HG02852 (cell line): ENCODE measurements around the gene PSMD1.
A peak's percentile ranks its signal among the peaks of the same experiment; 100 is the strongest.
"Not testable (repeated sequence)": the region's sequence is repeated elsewhere in the genome, so short reads cannot be mapped to it uniquely, and the experiment has no call there.

ENCODE experiments used
- ATAC-seq: cut with Tn5 transposase; IDR thresholded peaks from one replicate; pipeline ENCODE4 v1.9.1; 2021; ENCODE audit warnings: mild to moderate bottlenecking, moderate library complexity; ENCODE audit not compliant: unreplicated experiment

Gene PSMD1

DNA sequence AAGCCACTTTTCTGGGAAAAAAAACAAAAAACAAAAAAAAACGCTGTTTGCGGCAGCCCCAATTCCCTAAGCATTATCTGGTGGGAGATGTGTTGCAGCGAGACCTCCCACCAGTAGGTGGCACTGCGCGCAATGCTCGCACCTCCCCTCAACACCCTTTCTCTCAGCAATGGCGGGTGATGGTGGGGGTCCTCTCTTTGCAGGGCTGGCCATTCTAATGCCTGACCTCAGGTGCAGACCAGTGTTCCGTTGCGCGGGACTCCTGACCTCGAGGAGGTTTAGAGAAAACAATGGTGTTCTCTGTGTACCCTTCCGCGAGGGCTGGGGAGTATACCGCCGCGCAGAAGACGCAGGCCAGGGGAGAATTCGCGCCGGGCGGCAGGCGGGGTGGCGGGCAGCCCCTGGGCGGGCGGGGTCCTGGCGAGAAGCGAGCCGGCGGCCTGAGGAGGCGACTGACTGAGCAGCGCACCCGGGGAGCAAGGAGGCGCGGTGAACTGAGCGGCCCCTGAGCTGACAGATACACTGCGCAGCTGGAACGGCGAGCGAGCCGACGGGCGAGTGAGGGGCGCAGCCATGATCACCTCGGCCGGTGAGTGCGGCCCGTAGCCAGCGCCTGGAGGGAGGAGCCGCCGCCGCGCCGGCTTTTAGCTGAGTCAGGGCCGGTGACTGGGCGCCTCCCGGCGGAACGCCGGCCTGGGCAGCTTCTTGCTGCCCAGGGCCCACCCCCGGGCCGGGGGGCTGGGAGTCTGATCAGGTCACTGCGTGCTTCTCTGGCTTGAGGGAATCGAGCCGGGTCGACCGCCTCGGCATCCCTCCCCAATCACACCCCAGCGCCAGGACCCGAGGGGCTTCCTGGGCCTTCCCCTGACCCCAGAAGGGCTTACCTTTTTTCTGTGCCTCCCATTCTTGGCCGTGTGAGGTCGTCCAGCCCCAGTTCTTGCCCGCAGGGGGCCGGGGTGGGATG, at the start of gene PSMD1:
PSMD1 (plus strand) TSS at position 415 of the 964 bp plus-strand sequence; CDS start at position 574, 159 bp downstream.
- peak; percentile 62 for ATAC-seq

DNA sequence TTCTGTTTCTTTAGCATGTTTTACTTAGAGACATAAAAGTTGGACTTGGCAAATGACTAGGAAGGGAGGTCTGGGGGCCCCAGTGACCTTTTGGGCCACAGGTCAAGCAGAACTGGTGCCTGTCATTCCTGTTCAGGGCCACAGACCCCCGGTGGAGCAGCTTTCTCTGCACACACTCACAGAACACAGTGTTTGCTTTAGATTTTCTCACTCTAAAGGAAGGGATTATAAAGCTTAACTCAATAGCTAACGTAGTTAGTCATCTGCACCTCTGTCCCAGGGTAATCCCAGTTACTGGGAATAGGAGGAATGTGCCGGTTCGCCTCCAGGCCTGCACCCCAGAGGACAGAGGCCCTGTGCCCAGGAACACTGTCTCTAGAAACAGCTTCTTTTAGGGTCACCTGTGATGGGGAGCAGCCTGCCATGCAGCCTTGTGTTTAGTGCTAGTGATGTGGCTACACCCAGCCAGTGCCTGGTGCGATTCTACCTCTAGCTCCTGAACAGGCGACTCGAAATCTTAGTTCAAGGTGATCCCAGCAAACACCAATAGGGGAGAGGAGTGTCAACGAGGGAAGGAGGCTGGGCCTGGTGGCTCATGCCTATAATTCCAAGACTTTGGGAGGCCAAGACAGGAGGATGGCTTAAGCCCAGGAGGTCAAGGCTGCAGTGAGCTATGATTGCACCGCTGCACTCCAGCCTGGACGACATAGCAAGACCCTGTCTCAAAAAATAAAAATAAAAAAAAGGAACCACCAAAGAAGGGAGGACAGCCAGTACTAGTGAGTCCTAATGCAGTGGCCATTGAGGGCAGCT, 49.2 kb upstream of the PSMD1 start:
- ATAC-seq, result no peak

DNA sequence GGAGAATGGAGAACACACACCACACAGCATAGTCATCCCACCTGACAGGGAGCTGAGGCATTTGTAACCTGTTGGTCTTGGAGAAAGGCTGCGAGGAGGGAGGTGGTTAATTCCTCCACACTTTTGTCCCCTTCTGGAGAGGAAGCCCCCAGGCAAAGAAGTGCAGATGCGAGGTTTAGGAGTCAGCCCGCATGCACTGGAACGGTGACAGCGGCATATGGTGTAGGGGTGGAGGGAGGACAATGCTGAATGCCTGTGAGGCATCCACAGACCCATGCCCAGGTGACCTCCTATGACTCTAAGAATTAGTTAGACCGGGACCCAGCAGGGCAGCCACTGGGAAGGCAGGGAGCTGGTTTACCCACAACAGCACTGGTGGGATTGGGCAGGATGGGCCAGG, 48.5 kb upstream of the PSMD1 start:
- no peak for ATAC-seq

DNA sequence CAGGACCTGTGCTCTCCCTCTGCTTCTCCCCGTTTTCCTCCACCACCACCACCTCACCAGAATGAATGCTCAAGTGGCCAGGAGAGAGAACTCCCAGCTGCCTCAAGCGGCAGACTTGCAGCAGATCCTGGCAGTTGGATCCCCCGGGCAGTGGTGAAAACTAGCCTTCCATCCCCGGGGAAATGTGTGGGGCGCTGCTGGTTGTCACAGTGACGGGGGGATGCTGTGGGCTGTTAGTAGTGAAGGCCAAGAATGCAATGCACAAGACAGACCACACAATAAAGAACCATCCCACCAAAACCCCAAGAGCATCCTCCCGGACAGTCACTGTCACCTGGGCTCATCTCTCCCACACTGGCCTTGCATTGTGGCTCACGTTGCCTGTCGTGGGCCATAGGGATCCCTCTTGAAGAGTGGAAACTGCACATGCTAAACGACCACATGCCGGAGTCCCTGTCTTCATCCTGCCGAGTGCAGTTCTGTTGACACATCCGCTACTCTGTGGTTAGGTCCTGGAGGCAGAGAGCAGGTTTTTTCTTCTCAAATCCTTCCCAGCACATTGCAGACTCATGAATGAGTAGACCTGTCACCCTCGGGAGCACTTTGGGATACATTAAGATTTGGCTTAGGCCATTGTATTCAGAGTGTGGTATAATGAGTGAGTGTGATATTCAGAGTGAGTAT, 47.3 kb upstream of the PSMD1 start:
- ATAC-seq, result no peak

DNA sequence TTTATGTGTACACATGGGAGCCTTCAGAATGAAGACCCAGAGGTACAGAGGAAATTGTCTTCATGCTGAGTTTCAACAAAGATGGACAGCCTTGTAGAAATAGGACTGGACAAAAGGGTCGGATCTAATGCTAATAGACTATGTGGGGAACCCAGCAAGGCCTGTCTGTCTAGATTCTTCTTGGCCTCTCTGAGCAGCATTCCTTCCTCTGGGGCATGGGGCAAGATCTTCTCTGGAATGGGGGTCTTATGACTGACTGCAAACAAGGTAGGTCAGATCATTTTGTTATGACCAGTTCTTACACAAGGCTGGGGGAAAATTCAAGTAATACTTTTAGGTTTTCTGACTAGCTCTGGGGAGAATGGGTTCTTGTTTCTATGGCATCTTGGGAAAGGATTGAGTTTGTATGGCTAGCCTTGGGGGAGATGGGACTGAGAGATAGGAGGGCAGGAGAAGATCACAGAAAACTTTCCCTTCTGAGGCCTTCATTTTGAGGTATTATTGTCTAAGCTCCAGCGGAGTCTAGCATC, 46.4 kb upstream of the PSMD1 start:
- no peak for ATAC-seq

DNA sequence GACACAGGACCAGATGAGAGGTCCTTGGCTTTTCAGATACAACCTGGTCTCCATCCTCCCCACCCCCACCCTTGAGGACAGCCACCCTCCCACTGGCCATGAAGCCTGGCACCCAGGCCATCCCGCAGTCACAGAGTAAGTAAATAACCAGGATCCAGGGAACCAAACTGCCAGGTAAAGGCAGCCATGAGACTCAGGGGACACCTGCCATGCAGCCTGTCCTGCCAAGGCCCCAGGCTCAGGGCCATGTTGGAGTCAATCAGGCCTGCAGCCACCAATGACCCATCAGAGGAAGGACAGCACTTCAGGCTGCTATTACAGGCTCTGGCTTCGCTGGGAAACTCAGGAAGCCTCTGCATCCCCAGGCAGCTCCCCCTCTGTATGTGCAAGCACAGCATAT, 45.1 kb upstream of the PSMD1 start:
- no peak for ATAC-seq

DNA sequence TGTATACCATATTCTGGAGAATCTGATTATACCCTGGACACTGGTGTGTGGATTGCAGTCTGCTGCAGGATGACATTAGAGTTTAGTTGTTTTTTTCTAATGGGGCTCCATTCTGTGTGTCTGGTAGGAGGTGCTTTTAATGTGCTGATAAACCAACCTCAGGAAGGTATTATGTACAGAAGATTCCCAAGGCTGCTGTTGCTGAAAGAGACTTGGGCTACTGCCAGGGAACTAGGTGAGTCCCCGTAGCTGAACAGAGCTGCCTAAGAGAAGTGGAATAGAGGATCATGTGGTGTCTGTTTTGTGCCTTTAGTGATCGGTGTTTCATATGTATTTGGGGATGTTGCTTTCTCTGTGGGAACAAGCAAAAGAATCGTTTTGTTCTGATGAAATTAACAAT, 44.2 kb upstream of the PSMD1 start:
- ATAC-seq, result no peak

DNA sequence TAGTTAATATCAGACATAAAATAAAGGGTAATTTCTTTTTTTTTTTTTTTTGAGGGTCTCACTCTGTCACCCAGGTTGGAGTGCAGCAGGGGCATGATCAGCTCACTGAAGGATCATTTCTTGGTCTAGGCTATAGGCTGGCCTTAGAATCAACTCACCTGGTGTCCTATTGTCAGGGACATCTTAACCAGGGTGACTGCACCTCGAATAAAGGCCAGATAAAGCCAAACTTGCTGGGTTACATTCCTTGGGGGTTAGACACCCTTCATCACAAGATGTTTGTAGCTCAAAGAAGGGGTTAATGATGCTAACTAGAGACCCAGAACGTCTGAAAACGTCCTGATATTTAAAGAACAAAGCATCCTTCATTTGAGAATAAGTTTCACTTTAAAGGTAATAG, 42.8 kb upstream of the PSMD1 start:
- no peak for ATAC-seq

DNA sequence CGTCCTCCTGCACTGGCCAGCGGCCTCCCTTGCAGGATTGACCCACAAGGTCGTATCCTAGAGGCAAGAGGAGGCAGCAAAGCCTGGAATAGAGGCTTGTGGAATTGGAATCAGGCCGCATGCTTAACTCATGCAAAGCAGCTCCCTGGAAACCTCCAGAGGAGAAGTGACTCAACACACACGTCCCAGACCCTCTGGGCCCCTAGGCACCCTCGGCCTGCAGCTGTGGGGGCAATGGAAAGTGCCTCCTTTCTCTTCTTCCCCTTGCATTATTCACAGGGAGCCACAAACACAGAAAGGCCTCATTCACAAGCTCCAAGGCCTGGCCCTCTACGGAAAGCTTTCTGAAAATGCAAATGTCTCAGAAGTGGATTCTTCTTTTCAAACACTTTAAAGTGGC, 41.2 kb upstream of the PSMD1 start:
- ATAC-seq, result no peak

DNA sequence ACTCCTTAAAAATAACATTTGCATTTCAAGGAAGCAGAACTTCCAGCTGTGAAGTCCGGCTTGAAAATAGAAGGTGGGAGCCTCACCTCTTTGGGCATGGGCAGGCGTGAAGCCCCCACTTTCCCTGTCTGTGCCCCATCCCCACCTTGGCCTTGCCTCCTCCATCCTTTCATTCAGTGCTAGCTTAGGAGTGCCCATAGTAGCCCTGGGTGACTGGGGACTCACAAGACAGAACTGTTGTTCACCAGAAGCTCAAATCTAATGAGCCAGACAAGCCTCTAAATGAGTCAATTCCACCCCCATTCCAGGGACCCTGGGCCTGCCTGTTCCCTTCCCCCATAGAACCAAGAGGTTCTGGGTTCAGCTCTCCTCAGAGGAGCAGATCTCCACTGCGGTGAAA, 40.7 kb upstream of the PSMD1 start:
- no peak for ATAC-seq

DNA sequence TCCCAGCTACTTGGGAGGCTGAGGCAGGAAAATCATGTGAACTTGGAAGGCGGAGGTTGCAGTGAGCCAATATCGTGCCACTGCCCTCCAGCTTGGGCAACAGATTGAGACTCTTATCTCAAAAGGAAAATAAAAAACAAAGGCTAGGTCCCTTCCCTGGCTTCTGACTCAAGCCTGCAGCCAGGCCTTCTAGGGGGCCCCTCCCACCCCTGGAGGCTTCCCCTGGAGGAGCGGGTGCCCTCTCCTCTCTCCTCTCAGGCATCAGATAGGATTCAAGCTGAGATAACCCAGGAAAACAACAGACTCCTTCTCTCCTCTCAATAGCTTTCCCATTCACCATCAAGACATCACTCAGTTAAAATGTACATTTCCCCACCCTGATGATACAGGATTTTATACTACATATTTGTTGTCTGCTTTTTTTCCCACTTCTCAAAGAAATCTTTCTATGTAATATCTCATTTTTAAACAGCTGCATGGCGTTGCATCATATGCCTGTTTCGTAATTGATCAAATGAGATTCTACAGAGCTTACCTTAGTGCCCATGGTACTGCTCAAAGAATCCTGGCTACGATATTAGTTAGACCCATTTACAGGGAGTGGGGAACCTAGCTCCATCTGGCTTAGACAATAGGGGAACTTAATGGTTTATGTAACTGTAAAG, 40.0 kb upstream of the PSMD1 start:
- ATAC-seq, result no peak

DNA sequence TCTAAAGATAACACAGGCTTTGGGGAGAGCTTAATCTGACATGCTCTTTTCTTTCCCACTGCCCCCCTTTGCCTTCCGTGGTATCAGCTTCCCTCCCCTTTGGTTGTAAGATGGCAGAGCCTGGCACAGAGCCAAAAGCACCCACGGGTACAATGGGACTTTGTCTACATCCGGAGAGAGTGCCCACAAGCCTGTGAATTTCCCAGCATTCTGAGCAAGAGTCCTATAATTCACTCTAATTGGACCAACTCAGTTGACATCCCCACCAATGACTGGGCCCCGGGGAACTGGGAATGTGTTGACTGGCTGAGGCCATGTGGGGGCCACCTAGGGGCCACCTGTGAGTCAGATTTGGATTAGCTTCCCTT, 39.5 kb upstream of the PSMD1 start:
- no peak for ATAC-seq

DNA sequence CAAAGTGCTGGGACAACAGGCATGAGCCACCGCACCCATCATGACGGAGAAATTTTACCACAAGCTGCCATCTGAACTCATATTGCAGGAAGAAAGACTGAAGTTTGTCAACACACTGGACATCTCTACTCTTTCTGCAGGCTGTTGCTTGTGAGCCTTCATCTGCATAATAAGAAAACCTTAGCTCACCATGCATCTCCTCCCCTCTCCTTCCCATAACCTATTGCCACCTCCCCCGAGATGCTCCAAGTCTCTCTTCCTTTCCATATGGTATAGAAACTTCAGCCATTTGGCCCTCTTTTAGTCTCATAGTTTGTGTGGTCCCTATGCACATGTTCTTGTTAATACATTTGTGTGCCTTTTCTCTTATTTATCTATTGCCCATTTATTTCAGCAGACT, 38.5 kb upstream of the PSMD1 start:
- no peak for ATAC-seq

DNA sequence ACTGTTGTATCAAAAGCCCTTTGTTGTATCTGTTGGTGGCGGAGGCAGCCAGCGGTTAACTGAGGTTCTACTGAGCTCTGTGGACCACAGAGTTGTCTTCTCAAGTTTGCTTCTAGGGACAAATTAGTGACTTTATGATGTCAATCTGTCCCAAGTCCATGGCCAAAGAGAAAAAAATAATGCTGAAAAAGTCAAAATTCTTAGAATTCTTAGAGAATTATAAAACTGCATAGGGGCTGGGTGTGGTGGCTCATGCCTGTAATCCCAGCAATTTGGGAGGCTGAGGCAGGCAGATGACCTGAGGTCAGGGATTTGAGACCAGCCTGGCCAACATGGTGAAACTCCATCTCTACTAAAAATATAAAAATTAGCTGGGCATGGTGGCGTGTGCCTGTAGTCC, 31.6 kb upstream of the PSMD1 start:
- not testable (repeated sequence) for ATAC-seq

DNA sequence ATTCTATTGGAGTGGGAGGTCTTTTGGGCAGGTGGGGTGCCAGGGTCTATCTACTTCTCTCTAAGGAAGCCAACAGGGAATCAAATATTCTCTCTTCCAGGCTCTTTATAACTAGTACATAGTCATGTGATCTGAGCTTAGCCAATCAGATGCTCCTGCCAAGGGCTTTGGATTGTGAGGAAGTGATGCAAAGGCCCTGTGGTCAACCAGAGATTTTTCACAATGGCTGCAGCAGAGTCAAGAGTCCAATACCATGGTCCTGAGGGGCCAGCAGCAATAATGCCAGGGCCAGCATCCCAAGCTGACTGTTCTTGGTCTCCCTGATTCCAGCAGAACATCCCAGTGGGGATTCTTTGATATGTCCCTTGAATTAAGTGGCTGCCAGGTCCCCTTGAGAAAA, 27.8 kb upstream of the PSMD1 start:
- no peak for ATAC-seq

DNA sequence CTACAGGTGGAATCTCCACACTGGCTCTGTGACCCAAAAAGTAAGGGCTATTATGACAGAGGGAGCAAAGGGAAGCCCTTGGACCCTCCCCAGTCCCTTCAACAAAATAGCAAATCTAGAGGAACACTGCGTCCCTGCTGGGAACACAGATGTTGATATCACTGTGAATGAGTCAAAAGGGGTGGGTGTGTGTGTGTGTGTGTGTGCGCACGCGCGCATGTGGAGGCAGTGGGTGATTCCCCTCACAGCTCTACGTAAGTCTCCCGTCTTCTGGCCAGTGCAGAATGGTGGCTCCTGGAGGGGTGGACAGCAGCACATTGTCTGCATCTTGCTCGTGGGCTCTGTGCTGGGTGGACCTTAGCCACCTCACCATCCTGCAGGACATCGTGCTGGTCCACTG, 27.1 kb upstream of the PSMD1 start:
- ATAC-seq, result no peak

DNA sequence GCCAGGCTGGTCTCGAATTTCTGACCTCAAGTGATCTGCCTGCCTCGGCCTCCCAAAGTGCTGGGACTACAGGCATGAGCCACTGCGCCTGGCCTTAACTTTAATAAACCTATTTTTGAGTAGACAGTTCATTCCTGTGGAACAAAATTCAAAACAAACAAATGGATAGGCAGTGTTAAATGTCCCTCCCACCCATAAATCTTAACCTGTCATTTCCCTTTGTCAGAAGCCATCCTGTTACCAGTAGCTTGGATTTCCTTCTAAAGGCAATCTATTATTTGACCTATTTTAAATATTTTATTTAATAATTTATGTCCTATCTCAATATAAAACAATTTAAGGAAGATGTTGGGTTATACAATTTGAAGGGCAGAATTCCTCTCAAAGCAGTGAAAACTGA, 25.9 kb upstream of the PSMD1 start:
- ATAC-seq, result no peak

DNA sequence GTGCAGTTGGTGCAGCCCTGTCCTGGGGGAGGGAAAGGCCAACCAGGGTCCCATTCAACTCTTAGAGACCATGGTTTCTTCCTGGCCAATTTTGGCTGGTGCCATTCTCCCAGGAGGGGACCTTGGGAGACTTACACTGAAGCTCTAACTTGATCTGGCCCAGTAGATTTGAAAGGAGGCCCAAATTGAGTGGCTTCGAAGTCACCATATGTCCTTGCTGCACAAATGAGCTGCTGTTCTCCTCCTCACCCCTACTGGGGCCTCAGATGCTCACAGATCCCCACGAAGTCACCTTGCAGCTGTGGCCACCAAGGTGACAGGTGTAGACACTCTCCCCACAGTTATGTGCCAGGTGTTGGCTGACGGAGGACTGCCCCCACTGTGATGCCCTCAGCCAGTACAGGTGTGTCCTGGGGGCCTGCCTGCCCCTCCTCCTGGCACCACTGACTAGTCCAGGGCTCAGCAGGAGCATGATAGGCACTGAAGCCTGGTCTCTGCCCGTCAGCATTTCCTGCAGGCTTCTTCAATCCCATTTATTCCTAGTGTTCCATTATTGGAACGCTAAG, 24.0 kb upstream of the PSMD1 start:
- no peak for ATAC-seq

DNA sequence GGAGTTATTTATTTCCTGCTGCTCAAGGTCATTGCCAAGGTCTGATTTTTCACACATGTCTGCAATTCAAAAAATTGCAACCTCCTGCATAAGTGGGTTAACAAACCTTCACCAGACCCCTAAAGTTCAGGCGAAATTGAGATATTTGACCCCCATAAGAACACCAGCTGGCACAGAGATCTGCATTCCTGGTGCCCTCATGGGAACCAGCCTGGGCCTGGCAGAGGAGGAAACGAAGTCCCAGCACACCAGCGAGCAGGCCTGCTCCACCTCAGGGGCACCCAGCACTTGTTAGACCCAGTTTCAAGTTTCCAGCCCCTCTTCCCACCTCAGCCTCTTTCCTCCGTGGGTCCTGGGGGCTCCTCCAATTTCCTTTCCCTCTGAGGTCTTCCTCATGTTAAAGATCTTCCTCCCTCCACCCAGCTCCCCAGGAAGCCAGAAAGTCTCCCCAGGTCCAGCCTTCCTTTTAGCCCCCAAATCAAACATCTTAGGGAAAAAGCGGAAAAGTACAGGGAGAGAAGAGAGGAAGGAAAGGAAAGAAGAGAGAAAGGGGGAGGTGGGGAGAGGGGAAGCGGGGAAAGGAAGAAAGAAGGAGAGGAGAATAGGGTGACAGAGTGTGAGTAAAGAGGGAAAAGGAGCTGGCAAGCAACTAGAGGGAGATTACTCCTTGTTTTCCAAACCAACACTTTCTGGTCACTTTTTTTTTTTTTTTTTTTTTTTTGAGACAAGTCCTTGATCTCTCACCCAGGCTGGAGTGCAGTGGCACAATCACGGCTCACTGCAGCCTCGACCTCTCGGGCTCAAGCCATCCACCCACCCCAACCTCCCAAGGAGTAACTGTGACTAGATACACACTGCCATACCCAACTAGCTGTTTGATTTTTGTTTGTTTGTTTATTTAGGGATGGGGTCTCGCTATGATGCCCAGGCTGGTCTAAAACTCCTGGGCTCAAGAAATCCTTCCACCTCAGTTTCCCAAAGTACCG, 23.2 kb upstream of the PSMD1 start:
- ATAC-seq, result no peak
